Stimulated activated CD4-positive, alpha-beta T cell treated with anti-CD3 and anti-CD28 coated beads, Interleukin-4, amount 100 ng/mL, for 48 hours (primary cell): Measurements from ENCODE around the gene C3orf52.

Experiments used
- DNase-seq, 2 donors: peaks; one replicate each; pipeline ENCODE4 v3.0.0-alpha.2; 2020; ENCODE audit warnings: low read depth in 2 of 2

C3orf52 gene

GRCh38 chr3:112119962-112120836 is 34.0 kb downstream of the C3orf52 start:
- no peak for DNase-seq

GRCh38 chr3:112121577-112122547 is 35.7 kb downstream of the C3orf52 start:
- no peak for DNase-seq

GRCh38 chr3:112122870-112123269 is 36.7 kb downstream of the C3orf52 start:
- no peak for DNase-seq

- no peak for DNase-seq
Measured at GRCh38 chr3:112123548-112123947, 37.4 kb downstream of the C3orf52 start.

DNA sequence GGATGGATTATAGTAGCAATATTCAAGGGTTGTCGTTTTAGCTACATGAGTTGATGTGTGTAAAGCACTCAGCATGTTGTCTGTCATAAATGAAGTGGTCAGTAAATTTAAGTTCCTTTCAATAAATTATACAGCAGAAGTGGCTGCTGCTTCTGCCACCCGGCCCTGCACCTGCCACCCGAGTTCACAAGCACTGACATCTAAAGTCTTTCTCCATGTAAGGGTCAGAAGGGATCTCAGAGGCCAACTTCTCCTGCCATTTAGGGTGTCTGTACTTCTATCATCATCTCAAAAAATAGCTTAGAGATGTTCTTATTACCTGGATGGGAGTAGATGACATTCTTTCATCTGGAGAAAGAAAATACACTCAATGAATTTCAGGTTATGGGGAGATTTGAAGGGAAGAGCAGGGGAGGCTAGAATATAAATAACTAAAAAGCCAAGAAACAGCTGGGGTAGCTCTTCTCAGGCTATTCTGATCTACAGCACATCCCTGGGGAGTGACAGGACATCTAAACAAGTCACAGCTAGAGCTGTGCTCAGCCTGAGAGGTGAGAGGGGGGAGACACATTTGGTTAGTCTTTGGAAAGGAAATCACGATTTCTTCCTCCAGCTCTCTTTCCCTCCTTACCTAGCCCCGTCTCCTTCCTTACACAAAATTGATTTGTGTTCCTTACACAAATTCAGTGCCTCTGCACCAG is 38.9 kb downstream of the C3orf52 start:
- DNase-seq = no peak

DNA sequence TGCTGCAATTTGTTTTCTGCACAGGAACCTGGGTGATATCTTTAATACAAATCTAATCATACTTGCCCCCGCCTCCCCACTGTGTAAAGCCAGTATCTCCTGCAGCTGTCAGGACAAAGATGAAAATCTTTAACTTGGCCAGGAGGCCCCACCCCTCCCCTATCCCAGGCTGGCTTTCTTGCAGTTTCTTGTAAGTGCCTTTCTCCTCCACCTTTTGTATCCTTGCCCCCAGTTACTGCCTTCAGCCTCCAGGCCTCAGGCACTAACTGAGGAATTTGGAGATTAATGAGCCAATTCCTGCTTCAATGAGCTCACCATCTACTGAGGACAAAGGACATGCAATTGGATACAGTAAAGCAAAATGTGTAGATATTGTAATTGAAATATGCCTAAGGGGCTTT is 40.3 kb downstream of the C3orf52 start:
- DNase-seq = no peak

GRCh38 chr3:112127522-112128494 is 41.6 kb downstream of the C3orf52 start:
- no peak for DNase-seq

DNA sequence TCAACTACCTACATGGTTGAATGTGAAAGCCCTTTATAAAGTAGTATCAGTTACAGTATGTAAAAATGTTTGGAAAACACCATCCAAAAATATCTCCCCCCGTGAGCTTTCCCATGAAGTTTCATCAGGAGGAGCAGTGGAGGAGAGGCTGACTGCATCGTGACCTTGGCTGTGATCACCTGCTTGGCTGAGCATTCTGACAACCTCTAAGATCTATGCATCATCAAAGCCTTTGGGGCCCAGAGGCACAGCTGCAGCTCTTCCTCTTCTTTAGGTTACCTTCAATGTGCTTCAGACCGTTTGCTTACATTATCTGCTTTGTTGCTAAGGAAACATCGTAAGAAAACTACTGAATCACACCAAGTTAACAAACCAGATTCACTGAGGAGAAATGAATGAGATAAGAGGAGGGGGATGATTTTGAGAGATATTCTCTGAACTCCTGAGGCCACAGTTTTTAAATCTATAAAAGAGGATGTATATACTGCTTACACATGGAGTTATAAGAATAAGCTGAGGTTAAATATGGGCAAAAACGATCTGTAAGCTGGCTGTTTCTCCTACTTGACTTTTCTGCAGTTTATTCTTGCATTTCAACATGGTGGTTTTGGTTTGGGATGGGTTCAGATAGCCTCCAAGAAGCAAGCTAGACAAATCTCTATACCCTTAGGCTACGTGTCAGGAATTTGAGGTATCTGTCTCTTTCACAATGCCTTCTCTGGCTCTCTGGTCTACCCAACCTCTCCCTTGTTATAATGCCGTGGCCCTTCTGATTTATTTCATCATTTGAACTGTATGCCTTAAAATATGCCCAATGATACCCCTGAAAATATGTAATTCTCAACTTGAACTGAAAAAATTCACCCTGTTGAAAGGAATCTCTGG is 42.9 kb downstream of the C3orf52 start:
- DNase-seq = peak in 1 of 2 donors; percentile 26

- DNase-seq = no peak
Measured at GRCh38 chr3:112129925-112130637, 43.9 kb downstream of the C3orf52 start.

DNA sequence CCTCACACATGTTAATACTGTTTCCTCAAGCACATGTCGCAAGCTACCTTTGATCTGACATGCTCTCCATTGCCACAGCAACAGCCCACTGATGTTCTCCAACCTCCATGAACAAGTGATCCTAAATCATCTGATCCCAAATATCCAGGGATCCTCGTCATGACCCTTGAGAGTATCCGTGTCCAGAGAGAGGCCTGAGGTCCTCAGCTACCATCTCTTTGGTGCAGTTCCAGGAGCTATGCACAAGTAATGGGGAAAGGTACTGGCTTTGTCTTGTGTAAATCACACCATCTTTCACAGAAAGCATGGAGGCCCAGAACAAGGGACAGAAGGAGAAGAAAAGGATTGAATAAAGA is 44.4 kb downstream of the C3orf52 start:
- no peak for DNase-seq

DNA sequence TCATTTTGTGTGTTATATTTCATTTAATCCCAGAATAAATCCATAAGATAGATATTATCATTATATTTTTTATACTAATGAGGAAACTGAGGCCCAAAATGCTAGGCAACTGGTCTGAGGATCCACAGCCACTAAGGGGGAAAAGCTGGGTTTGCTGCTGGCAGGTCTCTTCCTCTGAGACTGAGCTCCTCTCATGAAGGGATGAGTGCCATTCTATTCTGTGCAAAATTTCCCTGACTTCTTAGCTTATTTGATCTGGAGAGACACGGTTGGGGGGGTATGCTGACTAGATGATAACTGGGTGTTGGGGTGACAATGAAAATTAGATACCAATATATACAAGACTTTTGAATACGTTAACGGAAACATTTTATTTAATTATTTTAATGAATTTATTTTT is 44.9 kb downstream of the C3orf52 start:
- no peak for DNase-seq

DNA sequence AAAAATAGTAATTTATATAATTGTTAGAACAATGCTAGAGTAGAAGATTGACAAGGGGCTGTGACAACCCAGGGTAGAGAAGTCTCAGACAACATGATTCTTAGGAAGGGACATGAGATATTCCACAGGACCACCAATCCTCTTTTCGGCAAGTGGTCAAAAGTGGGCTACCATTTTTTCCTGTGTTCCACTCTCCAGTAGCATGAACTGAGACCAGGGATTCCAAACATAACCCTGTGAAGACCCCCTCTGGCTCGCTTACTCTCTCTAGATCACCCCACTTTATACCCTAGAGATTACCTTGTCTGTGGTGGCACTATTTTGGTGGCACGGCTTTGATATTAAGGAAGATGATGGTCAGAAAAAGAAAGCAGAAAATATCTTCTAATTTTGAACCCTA is 45.9 kb downstream of the C3orf52 start:
- DNase-seq = no peak

- no peak for DNase-seq
Measured at GRCh38 chr3:112132554-112132953, 46.4 kb downstream of the C3orf52 start.

- DNase-seq = peak; percentile 31 to 58
Measured at GRCh38 chr3:112132975-112133448, 46.8 kb downstream of the C3orf52 start, which contains the start of gene GCSAM. Gene GCSAM (minus strand): TSS chr3:112133248. CDS start chr3:112133120, 128 bp downstream.

DNA sequence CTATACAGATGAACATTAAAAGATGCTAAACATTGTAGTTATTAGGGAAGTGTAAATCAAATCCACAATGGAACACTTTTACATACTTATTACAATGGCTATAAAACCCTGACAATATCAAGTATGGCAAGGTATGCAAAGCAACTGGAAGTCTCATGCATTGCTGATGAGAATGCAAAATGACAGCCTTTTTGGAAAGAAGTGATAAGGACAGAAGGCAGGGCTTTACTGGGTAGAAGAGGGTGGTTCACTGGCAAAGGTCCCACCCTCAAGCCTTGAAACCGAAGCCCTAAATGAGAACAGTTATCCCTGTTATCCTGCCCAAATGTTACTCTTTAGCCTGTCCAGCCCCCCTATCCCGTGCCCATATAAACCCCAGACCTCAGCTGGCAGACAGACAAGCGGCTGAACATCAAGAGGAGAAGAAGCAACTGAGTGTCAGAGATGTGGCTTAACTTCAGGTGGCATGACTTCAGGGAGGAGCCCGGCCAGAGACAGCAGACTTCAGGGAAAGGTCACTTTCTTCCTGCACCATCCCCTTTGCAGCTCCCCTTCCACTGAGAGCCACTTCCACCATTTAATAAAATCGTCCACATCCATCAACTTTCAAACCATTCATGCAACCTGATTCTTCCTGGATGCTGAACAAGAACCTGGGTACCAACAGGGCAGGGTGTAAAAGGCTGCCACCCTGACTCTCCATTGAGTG is 47.6 kb downstream of the C3orf52 start:
- DNase-seq = no peak

GRCh38 chr3:112134335-112135124 is 48.3 kb downstream of the C3orf52 start:
- DNase-seq = no peak

GRCh38 chr3:112136046-112136445 is 49.9 kb downstream of the C3orf52 start:
- no peak for DNase-seq
